Measurements from ENCODE around the gene TSPAN18.

TSPAN18 gene

GRCh38 chr11:44954051-44954906 is 227.5 kb downstream of the TSPAN18 start:
- TF ChIP-seq CTCF (conservative IDR thresholded peaks at IDR 0.05; ENCODE audit: control insufficient read depth, insufficient read depth, low read depth, low read length) = no peak
- no peak overlapping the region for H3K4me3 ChIP-seq (ENCODE audit: control insufficient read depth, low read depth, low read length)
- no peak for DNase-seq (ENCODE audit: low read depth)

GRCh38 chr11:44955015-44955738 is 228.4 kb downstream of the TSPAN18 start:
- DNase-seq (ENCODE audit: low read depth) = peak; percentile 85
- no peak overlapping the region for H3K4me3 ChIP-seq (ENCODE audit: control insufficient read depth, low read depth, low read length)
- no peak for TF ChIP-seq CTCF (conservative IDR thresholded peaks at IDR 0.05; ENCODE audit: control insufficient read depth, insufficient read depth, low read depth, low read length)

- no peak for TF ChIP-seq CTCF (conservative IDR thresholded peaks at IDR 0.05; ENCODE audit: control insufficient read depth, insufficient read depth, low read depth, low read length)
- DNase-seq (ENCODE audit: low read depth) = no peak
- H3K4me3 ChIP-seq (ENCODE audit: control insufficient read depth, low read depth, low read length) = no peak overlapping the region
Measured at GRCh38 chr11:44957040-44957515, 230.3 kb downstream of the TSPAN18 start.

DNA sequence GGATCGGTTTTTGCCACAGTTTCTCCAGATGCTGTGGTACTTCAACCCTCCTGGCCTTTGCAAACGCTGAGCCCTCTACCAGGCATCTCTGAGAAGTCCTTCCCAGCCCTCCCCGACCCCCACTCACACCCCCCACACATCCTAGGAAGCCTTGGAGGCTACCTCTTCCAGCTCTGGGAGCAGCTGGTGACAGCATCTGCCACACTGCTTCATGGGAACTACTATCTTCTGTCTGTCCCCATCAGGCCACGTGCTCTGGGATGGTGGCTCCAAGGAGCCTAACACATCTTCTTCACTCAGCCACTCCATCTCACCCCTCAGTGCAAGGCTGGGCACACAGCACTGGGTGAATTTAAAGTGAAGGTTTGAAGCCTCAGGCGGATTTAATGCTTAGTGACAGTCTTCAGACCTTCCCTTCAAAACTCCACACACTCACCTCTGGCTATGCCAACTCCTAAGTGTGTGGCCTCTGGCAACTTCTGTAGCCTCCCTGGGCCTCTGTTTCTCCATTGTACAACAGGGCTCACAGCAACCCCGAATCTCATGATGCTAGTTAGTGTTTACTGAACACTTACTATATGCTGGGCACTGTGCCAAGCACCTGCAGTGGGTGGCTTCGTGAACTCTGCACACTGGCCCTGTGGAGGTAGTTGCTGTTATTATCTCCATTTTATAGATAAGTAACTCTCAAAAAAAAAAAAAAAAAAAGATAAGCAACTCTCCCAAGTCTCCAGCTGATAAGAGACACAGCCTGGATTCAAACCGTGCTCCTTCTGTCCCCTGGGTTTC is 231.2 kb downstream of the TSPAN18 start:
- TF ChIP-seq CTCF (conservative IDR thresholded peaks at IDR 0.05; ENCODE audit: control insufficient read depth, insufficient read depth, low read depth, low read length) = no peak
- no peak for DNase-seq (ENCODE audit: low read depth)
- no peak overlapping the region for H3K4me3 ChIP-seq (ENCODE audit: control insufficient read depth, low read depth, low read length)

DNA sequence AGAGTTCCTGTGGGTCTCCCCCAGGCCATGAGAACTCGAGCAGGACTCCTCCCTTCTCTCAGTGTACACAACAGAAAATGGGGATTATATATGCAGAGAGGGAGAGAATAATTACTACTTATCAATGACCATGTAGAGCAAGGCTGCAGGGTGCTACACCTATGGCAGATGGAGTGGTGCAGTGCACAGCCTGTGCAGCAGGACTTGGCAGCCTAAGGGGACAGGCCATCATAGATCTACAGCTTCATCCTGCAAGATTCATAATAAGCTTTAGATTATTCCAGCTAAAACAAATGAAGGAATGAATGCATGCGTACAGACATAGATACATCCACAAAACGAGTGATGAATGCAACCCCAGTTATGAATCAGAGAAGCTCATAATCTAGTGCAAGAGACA is 232.3 kb downstream of the TSPAN18 start:
- no peak for TF ChIP-seq CTCF (conservative IDR thresholded peaks at IDR 0.05; ENCODE audit: control insufficient read depth, insufficient read depth, low read depth, low read length)
- no peak for DNase-seq (ENCODE audit: low read depth)
- H3K4me3 ChIP-seq (ENCODE audit: control insufficient read depth, low read depth, low read length) = no peak overlapping the region

GRCh38 chr11:44960200-44960845 is 233.6 kb downstream of the TSPAN18 start:
- TF ChIP-seq CTCF (conservative IDR thresholded peaks at IDR 0.05; ENCODE audit: control insufficient read depth, insufficient read depth, low read depth, low read length) = no peak
- DNase-seq (ENCODE audit: low read depth) = peak; percentile 32
- no peak overlapping the region for H3K4me3 ChIP-seq (ENCODE audit: control insufficient read depth, low read depth, low read length)

Measured in fibroblast of mammary gland (primary cell).